GM12878 (cell line): ENCODE measurements around the gene LETM1.

Experiments used
- CBFB ChIP-seq: IDR thresholded peaks from 2 replicates; pipeline ENCODE4 v1.6.1; 2016; ENCODE audit warnings: antibody characterized with exemption, low read depth
- CEBPB ChIP-seq, 2 experiments: fragments of 150-350 bp in 1 of 2; IDR thresholded peaks; 2 replicates each; pipeline ENCODE4 v1.6.1; 2012 to 2014; ENCODE audit warnings: low read depth in 2 of 2, low read length in 2 of 2, borderline replicate concordance in 1 of 2, inconsistent platforms in 1 of 2
- EP300 ChIP-seq, 2 experiments: fragments of 150-350 bp in 1 of 2; IDR thresholded peaks; 2 replicates each; pipeline ENCODE4 v1.6.1; 2011 to 2012; ENCODE audit warnings: low read depth in 2 of 2, low read length in 2 of 2, borderline replicate concordance in 1 of 2, improper control_type of control experiment in 1 of 2, inconsistent platforms in 1 of 2; ENCODE audit not compliant: control insufficient read depth in 1 of 2
- FOXK2 ChIP-seq: fragments of 450-650 bp; IDR thresholded peaks from 2 replicates; pipeline ENCODE4 v1.6.1; 2017; ENCODE audit warnings: mild to moderate bottlenecking, moderate library complexity
- MXI1 ChIP-seq: fragments of 150-350 bp; IDR thresholded peaks from 2 replicates; pipeline ENCODE4 v1.6.1; 2011; ENCODE audit warnings: low read depth, mild to moderate bottlenecking, inconsistent platforms, low read length, improper control_type of control experiment
- RFX5 ChIP-seq: IDR thresholded peaks from 2 replicates; pipeline ENCODE4 v1.6.1; 2011; ENCODE audit warnings: low read depth, low read length, improper control_type of control experiment
- TAF1 ChIP-seq: IDR thresholded peaks from 2 replicates; pipeline ENCODE4 v1.6.1; 2011; ENCODE audit warnings: mild to moderate bottlenecking, low read depth, low read length, borderline replicate concordance
- ZNF24 ChIP-seq: fragments of 450-650 bp; IDR thresholded peaks from 2 replicates; pipeline ENCODE4 v1.6.1; 2017; ENCODE audit warnings: antibody characterized with exemption, mild to moderate bottlenecking
- TF ChIP-seq, protein P1 (sequence below): IDR thresholded peaks from 2 replicates; pipeline ENCODE4 v1.6.1; 2012; ENCODE audit warnings: improper control_type of control experiment, low read depth, low read length; ENCODE audit not compliant: insufficient replicate concordance
- TF ChIP-seq, protein P2 (sequence below): fragments of 450-650 bp; IDR thresholded peaks from 2 replicates; pipeline ENCODE4 v1.6.1; 2017; ENCODE audit warnings: mild to moderate bottlenecking
- TF ChIP-seq, protein P3 (sequence below): fragments of 450-650 bp; conservative IDR thresholded peaks from 2 replicates; pipeline ENCODE4 v1.6.1; 2017; ENCODE audit warnings: mild to moderate bottlenecking, moderate library complexity
- TF ChIP-seq, protein P4 (sequence below), 3 experiments: IDR thresholded peaks in 2 of 3; conservative IDR thresholded peaks in 1 of 3; 2 replicates each; pipeline ENCODE4 v1.5.1; 2011; ENCODE audit warnings: low read depth in 3 of 3, low read length in 3 of 3, mild to moderate bottlenecking in 3 of 3, control low read depth in 2 of 3, moderate library complexity in 2 of 3, inconsistent platforms in 1 of 3, mixed read lengths in 1 of 3; ENCODE audit not compliant: control insufficient read depth in 2 of 3, insufficient read depth in 1 of 3; ENCODE audit errors: extremely low read depth in 1 of 3
- TF ChIP-seq, protein P5 (sequence below): IDR thresholded peaks from 2 replicates; pipeline ENCODE4 v1.6.1; 2012; ENCODE audit warnings: mild to moderate bottlenecking, low read depth, low read length

DNA sequence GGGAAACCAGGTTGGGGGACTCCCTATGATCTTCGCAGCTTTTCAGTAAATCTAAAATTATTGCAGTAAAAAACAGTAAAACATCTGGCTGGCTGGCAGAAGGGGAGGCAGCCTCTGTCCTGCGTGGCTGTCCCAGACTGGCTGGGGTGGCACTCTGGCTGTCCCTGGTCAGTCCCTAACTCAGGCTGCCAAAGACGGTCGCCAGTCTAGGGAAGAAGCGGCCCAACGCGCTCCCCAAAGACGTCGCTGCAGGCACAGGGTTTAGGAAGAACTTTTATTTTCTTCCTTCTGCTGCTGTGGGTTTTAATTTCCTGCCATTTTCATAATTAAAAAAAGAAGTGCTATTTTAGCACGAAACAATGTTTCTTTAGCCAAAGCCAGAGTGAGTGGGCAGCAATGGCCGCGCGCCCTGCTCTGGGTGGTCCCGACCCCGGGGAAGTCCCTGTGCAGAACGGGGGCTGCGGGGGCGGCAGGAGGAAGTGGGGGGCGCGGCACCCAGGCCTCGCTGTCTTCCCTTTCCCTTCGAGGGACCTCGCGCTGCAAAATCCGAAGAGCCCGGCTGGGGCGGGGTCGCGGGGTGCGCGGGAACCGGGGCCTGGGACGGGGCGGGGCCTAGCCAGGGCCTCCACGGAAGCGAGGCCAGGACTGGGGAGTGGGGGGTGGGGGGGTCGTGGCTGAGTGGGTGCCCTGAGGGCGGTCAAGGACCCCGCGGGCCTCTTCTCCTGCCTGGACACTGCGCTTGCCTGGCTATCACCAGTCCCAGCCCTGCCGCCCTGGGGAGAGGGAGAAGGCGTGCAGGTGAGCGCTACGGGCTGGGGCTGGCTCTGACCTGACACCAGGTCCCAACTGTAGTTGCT, 6.3 kb upstream of the LETM1 start:
- TF ChIP-seq, protein P1, sequence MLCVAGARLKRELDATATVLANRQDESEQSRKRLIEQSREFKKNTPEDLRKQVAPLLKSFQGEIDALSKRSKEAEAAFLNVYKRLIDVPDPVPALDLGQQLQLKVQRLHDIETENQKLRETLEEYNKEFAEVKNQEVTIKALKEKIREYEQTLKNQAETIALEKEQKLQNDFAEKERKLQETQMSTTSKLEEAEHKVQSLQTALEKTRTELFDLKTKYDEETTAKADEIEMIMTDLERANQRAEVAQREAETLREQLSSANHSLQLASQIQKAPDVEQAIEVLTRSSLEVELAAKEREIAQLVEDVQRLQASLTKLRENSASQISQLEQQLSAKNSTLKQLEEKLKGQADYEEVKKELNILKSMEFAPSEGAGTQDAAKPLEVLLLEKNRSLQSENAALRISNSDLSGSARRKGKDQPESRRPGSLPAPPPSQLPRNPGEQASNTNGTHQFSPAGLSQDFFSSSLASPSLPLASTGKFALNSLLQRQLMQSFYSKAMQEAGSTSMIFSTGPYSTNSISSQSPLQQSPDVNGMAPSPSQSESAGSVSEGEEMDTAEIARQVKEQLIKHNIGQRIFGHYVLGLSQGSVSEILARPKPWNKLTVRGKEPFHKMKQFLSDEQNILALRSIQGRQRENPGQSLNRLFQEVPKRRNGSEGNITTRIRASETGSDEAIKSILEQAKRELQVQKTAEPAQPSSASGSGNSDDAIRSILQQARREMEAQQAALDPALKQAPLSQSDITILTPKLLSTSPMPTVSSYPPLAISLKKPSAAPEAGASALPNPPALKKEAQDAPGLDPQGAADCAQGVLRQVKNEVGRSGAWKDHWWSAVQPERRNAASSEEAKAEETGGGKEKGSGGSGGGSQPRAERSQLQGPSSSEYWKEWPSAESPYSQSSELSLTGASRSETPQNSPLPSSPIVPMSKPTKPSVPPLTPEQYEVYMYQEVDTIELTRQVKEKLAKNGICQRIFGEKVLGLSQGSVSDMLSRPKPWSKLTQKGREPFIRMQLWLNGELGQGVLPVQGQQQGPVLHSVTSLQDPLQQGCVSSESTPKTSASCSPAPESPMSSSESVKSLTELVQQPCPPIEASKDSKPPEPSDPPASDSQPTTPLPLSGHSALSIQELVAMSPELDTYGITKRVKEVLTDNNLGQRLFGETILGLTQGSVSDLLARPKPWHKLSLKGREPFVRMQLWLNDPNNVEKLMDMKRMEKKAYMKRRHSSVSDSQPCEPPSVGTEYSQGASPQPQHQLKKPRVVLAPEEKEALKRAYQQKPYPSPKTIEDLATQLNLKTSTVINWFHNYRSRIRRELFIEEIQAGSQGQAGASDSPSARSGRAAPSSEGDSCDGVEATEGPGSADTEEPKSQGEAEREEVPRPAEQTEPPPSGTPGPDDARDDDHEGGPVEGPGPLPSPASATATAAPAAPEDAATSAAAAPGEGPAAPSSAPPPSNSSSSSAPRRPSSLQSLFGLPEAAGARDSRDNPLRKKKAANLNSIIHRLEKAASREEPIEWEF: no peak
- TF ChIP-seq MXI1 (no peak), CBFB (no peak), ZNF24 (no peak), TAF1 (no peak), EP300 (IDR thresholded peaks at IDR 0.05; ENCODE audit: borderline replicate concordance in 1 of 2, control insufficient read depth in 1 of 2, low read depth in 2 of 2, low read length in 2 of 2) (no peak), CEBPB (IDR thresholded peaks at IDR 0.05; ENCODE audit: borderline replicate concordance in 1 of 2, low read depth in 2 of 2, low read length in 2 of 2) (no peak), RFX5 (no peak), FOXK2 (no peak)
- TF ChIP-seq, protein P2, sequence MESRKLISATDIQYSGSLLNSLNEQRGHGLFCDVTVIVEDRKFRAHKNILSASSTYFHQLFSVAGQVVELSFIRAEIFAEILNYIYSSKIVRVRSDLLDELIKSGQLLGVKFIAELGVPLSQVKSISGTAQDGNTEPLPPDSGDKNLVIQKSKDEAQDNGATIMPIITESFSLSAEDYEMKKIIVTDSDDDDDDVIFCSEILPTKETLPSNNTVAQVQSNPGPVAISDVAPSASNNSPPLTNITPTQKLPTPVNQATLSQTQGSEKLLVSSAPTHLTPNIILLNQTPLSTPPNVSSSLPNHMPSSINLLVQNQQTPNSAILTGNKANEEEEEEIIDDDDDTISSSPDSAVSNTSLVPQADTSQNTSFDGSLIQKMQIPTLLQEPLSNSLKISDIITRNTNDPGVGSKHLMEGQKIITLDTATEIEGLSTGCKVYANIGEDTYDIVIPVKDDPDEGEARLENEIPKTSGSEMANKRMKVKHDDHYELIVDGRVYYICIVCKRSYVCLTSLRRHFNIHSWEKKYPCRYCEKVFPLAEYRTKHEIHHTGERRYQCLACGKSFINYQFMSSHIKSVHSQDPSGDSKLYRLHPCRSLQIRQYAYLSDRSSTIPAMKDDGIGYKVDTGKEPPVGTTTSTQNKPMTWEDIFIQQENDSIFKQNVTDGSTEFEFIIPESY: no peak
- TF ChIP-seq, protein P3, sequence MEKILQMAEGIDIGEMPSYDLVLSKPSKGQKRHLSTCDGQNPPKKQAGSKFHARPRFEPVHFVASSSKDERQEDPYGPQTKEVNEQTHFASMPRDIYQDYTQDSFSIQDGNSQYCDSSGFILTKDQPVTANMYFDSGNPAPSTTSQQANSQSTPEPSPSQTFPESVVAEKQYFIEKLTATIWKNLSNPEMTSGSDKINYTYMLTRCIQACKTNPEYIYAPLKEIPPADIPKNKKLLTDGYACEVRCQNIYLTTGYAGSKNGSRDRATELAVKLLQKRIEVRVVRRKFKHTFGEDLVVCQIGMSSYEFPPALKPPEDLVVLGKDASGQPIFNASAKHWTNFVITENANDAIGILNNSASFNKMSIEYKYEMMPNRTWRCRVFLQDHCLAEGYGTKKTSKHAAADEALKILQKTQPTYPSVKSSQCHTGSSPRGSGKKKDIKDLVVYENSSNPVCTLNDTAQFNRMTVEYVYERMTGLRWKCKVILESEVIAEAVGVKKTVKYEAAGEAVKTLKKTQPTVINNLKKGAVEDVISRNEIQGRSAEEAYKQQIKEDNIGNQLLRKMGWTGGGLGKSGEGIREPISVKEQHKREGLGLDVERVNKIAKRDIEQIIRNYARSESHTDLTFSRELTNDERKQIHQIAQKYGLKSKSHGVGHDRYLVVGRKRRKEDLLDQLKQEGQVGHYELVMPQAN: no peak
- TF ChIP-seq, protein P4, sequence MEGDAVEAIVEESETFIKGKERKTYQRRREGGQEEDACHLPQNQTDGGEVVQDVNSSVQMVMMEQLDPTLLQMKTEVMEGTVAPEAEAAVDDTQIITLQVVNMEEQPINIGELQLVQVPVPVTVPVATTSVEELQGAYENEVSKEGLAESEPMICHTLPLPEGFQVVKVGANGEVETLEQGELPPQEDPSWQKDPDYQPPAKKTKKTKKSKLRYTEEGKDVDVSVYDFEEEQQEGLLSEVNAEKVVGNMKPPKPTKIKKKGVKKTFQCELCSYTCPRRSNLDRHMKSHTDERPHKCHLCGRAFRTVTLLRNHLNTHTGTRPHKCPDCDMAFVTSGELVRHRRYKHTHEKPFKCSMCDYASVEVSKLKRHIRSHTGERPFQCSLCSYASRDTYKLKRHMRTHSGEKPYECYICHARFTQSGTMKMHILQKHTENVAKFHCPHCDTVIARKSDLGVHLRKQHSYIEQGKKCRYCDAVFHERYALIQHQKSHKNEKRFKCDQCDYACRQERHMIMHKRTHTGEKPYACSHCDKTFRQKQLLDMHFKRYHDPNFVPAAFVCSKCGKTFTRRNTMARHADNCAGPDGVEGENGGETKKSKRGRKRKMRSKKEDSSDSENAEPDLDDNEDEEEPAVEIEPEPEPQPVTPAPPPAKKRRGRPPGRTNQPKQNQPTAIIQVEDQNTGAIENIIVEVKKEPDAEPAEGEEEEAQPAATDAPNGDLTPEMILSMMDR (IDR thresholded peaks at IDR 0.05 in 2 of 3, conservative IDR thresholded peaks at IDR 0.05 in 1 of 3; ENCODE audit: control insufficient read depth in 2 of 3, extremely low read depth in 1 of 3, insufficient read depth in 1 of 3, low read depth in 3 of 3, low read length in 3 of 3): no peak
- TF ChIP-seq, protein P5, sequence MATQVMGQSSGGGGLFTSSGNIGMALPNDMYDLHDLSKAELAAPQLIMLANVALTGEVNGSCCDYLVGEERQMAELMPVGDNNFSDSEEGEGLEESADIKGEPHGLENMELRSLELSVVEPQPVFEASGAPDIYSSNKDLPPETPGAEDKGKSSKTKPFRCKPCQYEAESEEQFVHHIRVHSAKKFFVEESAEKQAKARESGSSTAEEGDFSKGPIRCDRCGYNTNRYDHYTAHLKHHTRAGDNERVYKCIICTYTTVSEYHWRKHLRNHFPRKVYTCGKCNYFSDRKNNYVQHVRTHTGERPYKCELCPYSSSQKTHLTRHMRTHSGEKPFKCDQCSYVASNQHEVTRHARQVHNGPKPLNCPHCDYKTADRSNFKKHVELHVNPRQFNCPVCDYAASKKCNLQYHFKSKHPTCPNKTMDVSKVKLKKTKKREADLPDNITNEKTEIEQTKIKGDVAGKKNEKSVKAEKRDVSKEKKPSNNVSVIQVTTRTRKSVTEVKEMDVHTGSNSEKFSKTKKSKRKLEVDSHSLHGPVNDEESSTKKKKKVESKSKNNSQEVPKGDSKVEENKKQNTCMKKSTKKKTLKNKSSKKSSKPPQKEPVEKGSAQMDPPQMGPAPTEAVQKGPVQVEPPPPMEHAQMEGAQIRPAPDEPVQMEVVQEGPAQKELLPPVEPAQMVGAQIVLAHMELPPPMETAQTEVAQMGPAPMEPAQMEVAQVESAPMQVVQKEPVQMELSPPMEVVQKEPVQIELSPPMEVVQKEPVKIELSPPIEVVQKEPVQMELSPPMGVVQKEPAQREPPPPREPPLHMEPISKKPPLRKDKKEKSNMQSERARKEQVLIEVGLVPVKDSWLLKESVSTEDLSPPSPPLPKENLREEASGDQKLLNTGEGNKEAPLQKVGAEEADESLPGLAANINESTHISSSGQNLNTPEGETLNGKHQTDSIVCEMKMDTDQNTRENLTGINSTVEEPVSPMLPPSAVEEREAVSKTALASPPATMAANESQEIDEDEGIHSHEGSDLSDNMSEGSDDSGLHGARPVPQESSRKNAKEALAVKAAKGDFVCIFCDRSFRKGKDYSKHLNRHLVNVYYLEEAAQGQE: no peak
